ENCODE measurements around the gene GP2.

GP2 gene

DNA sequence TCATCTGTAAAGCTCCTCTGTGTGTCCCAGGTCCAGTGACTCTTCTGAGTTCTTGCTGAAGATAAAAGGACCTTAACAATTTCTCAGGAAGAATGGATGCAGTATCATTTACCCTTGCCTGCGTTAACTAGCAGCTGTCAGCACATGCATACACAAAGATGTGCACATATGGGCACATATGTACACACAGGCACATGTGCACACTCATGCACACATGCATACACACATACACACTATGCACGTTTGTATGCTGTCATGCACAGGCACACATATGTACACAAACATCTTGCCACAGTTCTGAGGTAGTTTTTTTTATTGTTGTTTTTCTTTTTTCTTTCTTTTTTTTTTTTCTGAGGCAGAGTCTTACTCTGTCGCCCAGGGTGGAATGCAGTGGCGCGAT is 24.9 kb downstream of the GP2 start:
- DNase-seq: no peak

DNA sequence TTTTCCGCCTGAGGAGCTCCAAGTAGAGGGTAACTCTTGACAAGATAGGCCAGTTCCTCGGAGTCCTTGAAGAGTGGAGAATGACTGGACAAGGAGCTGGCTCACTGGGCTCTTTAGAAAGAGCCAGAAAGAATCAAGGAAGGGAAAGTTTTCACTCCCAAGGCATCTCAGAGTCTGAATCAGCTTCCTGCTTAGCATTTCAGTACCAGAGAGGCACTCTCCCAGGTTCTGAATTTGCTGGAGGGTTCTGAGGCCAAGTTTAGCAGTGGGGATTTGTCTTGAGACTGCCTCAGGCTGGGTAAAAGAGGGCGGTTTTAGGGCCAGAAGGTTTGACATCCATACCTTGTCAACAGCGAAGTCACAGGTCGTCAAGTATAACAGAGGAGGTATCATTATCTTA is 25.5 kb downstream of the GP2 start:
- DNase-seq: no peak

DNA sequence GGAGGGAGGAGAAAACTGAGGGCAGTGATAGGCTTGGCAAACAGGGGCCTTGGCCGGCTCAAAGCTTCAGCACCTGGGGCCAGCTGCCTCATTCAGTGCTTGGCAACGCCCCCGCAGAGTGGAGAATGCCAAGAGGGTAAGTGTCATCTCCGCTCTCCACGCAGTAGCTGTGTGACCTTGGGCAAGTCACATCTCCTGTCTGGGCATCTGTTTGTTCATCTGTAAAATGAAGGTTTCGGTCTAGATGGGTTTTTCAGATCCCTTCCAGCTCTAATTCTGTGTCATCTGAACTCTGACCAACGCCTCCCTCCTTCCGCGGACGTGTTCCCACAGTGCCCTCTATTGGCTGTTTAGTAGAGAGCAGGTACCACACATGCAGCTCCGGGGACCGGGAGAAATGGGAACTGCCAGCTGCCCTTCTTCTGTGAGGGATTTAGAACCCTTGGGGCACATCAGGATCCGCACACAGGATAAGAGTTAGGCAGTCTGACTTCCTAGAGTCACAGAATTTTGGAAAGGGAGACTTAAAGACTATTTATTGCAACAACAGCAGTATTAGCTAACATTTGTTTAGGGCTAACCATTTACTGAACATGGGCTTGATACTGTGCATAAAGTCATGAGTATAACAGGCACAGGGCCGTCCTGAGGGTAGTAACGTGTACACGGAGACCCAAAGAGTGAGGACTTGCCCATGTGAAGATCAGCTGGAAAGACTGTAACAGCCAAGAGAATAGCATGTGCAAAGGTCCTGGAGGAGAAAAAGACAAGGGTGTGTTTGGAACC is 26.8 kb downstream of the GP2 start:
- DNase-seq: peak; percentile 10 to 59 (median 48)

DNA sequence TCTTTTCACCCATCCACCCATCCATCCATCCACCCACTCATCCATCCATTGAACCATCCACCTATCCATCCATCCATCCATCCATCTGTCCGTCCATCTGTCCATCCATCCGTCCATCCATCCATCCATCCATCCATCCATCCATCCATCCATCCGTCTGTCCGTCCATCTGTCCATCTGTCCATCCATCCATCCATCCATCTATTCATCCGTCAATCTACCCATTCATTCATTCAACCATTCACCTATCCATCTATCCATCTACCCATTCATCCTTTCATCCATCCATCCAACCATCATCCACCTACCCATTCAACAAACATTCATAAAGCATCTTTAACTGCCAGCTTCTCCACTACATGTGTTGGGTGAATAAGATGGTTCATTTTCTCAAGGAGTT is 28.9 kb downstream of the GP2 start:
- no peak for DNase-seq

DNA sequence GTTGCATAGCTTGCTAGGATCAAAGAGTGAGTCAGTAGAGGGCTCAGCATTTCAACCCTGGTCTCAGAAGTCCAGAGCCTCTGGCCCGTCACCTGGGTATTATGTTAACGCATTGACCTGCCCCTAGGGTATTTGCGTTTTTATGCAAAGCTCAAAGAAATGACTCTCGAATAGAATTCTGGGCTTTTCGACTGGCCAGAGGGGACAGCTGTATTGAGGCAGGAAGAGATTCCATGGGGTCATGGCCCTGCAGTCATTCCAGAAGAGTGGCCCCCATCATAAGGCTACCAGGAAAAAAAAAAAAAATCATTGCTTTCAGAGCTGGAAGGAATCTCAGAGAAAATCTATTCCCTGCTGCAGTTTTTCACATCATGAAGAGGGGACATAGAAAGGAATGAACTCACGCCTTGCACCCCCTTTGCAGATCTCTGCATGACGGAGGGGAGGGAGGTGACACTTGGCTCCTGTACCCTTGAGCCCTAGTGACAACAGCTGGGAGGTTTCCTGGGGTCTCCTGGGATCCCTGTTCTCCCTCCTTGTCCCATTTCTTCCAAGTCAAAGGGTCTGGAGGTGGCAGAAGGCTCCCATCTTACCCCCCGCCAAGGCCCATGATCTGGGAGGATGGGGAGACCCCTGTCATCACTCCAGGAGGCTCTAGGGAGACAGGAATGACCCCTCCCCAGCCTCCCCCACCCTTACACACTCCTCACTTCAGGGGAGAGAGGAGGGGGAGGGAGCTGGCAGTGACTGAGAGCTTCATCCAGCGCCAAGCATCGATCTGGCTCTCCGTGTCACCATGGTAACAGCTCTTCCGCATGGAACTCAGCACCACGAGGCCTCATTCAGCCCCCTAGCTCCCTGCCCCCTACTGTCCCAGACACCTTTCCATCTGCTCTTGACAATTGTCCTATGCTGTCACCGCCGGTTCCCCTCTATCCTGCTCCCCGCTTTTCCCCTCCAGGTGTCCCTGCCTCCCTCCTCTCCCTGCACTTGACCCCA is 35.8 kb downstream of the GP2 start:
- DNase-seq: peak in 1 of 3 experiments; percentile 22

DNA sequence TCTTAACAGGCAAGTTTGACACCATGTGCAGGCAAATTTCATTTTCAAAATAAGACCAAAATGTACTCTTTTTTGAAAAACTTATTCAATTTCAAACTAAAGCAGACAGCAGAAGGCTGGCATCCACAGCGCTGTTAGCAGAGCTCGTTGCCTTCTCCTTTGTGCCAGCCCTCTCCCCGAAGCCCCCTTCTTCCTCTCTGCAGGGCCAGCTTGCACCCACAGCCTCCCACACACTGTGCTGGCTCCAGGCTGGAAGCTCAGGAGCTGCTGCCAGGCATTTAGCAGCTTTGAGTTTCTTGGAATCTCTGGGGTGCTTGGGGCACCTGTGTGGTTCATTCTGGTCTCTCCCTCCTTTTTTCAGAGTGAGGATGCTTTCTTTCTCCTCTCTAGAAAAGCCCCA is 37.7 kb downstream of the GP2 start:
- no peak for DNase-seq

DNA sequence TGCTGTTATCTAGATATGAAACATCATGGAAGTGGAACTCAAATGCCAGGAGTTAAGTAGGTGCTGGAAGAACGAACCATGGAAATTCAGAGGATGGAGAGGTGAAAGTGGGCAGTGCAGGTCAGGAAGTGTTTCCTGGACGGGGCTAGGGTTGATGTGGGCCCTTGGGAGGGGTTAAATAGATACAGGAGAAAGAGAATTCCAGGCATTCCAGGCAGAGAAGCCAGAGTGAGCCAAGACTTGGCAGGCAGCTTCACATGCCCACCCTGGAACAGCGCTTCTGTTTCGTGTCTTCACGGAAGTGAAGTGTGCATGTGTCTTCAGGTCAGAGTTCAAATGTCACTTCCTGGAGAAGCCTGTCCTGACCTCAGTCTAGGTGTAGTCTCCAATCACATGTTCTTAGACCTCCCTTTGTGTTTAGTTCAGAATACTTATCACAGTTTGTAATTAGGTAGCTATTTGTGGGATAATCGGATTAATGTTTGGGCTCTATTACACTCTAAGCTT is 41.3 kb downstream of the GP2 start:
- no peak for DNase-seq

DNA sequence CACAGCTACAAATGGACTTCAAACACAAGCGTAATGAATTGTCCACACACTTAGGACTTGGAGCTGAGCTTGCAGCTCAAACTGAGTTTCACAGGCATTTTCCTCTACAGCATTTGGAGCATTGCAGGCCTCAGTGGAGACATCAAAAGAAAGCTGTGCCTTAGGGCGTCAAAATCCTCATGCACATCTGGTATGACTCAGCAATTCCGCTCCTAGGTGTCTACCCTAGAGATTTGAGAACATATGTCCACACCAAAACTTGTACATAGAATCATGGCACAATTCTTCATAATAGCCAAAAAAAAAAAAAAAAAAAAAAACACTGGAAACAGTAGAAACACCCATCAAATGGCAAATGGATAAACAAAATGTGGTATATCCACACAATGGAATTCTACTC is 47.1 kb downstream of the GP2 start:
- no peak for DNase-seq

DNA sequence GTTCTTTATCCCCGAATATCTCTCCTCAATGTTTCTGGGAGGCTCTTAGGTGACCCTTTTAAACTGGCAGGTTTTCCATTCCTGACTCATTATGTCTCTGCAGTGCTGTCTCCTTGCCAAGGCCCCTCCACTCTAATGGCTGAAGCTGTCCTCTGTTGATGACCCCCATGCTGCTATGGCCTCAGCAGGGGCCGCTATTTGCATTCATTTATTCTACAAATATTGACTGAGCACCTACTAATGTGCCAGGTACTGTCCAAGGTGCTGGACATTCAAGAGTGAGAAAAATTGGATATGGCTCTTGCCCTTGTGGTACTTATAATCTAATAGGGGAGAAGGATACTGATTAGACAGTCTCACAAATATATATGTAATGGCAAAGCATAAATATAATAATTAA is 55.4 kb downstream of the GP2 start:
- no peak for DNase-seq

DNA sequence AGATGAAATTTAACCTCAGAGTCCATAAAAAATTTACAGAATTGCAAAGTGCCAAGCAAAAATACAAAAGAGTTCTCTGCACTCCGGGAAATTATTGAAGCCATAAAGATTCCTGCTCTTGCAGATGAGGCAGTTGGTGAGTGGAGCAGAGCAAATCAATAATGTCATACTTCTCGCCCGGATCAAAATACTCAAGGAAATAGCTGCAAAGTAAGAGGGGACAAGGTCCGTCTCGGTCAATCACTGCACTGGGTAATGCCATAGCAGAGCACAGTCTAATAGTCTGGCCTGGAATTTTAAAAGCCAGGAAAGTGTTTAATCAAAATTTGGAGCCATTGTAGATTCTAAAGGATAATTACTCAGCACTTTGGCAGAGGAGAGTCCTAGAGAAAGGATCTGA is 58.9 kb downstream of the GP2 start:
- DNase-seq: no peak

DNA sequence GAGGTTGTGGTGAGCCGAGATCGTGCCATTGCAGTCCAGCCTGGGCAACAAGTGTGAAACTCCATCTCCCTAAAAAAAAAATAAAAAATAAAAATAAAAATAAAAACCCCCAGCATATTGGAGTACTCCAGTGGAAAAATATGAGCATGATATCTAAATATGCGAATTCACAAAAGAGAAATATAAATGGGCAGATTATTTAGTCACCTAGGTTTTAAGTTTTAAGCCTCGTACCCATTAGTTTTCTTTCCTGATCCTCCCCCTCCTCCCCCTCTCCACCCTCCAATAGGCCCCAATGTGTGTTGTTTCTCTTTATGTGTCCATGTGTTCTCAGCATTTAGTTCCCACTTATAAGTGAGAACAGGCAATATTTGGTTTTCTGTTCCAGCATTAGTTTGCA is 62.3 kb downstream of the GP2 start:
- no peak for DNase-seq

DNA sequence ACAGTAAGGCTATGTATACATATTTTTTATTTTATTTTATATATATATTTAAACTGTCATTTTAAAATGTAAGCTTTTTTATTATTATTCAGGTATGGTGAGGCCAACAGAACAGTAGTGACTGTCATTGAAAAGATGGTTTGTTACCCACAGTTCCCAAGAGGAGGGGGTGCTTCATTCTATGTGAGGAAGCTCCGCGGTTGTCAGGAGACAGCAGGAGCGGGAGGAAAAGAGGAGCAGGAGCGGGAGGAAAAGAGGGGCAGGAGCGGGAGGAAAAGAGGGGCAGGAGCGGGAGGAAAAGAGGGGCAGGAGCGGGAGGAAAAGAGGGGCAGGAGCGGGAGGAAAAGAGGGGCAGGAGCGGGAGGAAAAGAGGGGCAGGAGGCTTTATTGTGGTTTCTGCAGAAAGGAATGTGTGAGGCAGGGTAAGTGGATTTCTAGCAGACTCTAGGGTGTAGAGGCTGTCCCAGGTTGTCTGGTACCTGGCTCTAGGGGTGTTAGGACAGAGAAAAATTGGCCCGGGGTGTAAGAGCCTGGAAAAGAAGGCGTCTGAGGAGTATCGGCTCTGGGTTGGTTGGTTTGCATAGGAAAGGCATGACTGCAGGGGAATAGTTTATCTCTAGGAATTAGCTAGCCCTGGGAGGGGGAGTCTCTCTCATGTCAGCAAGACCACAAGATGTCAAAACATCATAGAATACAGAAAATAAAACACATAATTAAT is 64.0 kb downstream of the GP2 start:
- DNase-seq: no peak

DNA sequence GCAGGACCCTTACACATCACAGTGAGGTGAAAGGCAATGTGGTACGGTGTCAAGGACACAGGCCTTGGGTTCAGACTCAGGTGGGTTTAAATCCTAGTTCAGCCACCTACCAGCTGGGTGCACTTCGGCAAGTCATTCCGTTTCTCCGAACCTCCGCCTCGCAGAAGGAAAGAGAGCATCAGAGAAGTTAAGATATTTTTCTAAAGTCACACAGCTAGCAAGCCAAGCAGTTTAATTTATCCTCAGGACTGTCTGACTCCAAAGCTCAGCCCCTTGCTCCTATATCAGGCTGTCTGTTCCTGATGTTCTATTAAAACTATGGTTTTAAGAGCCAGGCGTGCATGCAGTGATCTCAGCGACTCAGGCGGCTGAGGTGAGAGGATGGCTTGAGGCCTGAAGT is 65.1 kb downstream of the GP2 start:
- no peak for DNase-seq

DNA sequence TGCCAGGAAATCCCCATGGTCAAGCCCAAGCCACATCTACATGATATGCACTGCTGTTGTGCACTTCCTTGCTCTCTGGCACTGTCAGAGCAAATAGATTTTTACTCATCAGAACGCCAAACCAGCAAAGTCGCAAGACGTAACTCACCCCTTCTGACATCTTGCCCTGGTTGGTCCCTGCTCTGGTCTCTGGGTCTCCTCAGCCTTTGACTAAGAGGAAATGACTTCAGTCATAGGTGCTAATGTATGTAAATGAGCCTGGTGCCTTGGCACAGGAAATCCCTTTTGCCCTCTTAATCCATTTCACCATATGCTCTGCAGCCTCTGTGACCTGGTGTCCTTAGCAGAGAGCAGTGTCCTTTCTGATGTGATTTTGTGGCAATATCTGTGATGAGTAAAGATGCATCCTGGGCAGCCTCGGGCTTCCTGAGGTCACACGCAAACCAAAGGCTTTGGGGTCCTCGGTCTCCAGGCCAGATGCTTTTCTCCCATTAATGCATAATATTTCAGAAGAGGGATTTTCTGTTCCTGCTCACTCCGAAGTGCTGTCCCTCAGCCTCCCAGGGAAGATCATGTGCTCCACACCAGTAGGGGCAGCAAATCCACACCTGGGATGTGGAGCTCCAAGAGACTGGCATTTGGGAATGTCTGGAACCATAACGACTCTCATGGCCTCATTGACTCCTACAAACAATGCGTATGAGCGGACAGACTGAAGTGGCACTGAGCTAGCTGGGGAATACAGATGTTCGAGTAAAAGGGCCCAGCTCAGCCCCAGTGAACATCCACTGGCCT is 66.9 kb downstream of the GP2 start:
- DNase-seq: no peak

Data from NCI-H1417 (cell line).